Keratinocyte (primary cell): ENCODE measurements around the gene CHCHD1.

ENCODE experiments used
- CTCF ChIP-seq, 3 experiments: IDR thresholded peaks in 1 of 3; conservative IDR thresholded peaks in 1 of 3; optimal IDR thresholded peaks in 1 of 3; 2 replicates in 2 of 3; 3 replicates in 1 of 3; pipeline versions ENCODE3 to v1.5.1; 2011; ENCODE audit warnings: low read length in 3 of 3, mild to moderate bottlenecking in 3 of 3, moderate library complexity in 2 of 3, control low read depth in 1 of 3, inconsistent platforms in 1 of 3; ENCODE audit not compliant: insufficient read depth in 2 of 3; ENCODE audit errors: extremely low read depth in 1 of 3
- EZH2 ChIP-seq: IDR thresholded peaks from one replicate; pipeline ENCODE4 v1.6.1; 2012; ENCODE audit warnings: inconsistent platforms, mild to moderate bottlenecking, low read length, moderate library complexity

DNA sequence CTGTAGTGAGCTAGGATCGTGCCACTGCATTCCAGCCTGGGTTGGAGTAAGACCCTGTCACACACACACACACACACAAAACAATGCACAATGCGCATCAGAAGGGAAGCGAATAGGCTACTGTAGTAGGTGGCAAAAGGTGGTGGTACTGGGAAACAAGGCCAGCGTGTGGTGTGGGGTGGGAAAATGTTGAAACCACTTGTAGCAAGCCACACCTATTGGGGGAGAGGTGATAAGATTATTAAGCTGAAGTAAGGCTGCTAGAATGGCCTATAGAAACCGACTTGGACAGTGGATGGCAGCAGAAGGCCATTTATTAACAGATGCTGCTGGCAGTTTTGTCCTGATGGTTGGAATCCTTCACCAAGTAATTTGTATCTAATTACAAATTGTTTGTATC lies 7.2 kb upstream of the CHCHD1 start:
- TF ChIP-seq CTCF (optimal IDR thresholded peaks at IDR 0.05 in 1 of 3, IDR thresholded peaks at IDR 0.05 in 1 of 3, conservative IDR thresholded peaks at IDR 0.05 in 1 of 3; ENCODE audit: extremely low read depth in 1 of 3, insufficient read depth in 2 of 3, low read length in 3 of 3) (no peak), EZH2 (no peak)
